Measurements from ENCODE around the gene CNTNAP3. TPM values are rescaled to one million over a fixed set of nuclear protein-coding genes. Genes with fewer than 3 reads are reported as not detected.
"Not testable (repeated sequence)": the region's sequence is repeated elsewhere in the genome, so short reads cannot be mapped to it uniquely, and the experiment has no call there.

Gene CNTNAP3
- polyA plus RNA-seq (ENCODE audit: insufficient read length), result 6.6 TPM
- long read RNA-seq, donor 1, result 0 reads
- long read RNA-seq, donor 2, result 0 reads
- long read RNA-seq, donor 3, result 0 reads
- long read RNA-seq, donor 4, result 0 reads
- long read RNA-seq, donor 5, result 0 reads
- long read RNA-seq, donor 6, result 0 reads
- long read RNA-seq, donor 7, result 0 reads
- long read RNA-seq, donor 8, result 0 reads

GRCh38 chr9:39287980-39288379, at the start of gene CNTNAP3:
TSS of gene CNTNAP3 (minus strand) at chr9:39288167. CDS start at chr9:39288064, 103 bp downstream.
- DNase-seq, result not testable (repeated sequence)

DNA sequence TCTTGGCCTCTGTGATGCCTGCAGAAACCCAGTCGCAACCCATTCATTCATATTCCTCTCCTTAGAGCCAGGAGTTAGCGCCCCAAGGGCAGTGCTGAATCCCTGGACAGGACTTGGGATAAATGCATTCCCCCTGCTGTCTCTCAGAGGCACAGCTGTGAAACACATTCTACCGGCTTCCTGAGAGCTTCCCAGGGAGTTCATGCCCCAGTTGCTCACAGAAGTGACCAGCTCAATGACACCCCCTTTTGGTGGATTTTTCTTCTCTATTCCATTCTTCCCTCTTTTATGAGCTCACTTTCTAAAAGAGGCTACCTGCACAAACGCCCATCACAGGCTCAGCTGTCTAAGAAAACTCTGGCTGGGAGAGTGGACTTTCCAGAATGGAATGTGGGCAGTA, 8.0 kb downstream of the CNTNAP3 start:
- not testable (repeated sequence) for DNase-seq

- DNase-seq, result not testable (repeated sequence)
These were observed 45.5 kb downstream of the CNTNAP3 start for GRCh38 chr9:39242513-39242912.

DNA sequence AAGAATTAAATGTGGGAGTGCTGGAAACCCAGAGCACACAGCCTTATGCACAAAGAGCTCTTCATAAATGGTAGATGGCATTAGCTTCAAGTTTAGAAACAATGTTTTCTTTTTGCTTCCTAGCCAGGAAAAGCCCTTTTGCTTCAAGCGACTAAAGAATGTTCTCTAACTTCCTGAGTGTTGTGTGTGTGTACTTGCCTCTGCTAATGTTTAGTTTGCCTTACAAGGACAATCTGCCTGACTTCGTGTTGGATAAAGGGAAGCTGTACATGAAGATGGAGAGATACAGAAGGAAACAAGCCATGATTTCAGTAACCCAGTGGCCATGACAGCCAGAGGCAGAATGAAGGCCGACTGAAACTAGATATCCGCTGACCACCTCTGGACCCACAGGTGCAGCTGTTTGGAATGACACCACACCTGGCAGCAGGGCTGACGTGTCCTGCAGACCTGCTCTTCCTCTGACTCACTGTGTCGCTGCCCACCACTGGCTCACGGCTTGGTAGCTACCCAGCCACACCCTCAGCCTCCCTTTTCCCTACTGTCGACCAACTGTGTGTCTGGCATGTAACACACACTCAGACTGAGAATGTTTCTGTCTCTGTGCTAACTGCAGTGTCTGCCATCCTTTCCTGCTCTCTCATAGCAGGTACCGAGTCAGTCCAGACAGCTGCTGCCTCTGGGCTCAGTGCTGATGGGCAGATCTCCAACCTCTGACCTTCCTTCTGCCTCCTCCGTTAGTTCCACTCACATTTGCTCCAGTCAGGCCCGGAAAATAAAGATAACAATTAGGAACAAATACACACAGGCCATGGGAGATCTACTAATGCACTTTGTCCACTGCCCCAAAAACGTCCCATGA, 55.6 kb downstream of the CNTNAP3 start:
- DNase-seq, result not testable (repeated sequence)

DNA sequence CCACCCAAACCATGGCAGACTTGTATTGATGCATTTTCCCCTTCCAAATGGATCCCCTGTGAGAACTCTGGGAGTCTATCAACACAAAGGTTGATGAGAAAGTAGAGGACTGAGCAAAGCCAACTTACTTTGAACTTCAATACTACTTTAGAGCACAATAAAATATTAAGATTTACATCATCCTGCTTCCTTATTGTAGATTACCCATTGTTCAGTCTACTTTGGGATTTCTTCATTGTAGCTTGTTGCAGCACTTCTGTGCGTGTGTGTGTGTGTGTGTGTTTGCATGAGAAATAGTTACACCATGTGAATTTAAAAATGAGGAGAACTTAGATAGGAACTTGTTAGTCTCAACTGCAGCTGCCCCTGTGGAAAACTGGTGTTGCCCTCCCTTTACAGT, 72.0 kb downstream of the CNTNAP3 start:
- DNase-seq, result not testable (repeated sequence)

GRCh38 chr9:39209773-39210172, 78.2 kb downstream of the CNTNAP3 start:
- not testable (repeated sequence) for DNase-seq

DNA sequence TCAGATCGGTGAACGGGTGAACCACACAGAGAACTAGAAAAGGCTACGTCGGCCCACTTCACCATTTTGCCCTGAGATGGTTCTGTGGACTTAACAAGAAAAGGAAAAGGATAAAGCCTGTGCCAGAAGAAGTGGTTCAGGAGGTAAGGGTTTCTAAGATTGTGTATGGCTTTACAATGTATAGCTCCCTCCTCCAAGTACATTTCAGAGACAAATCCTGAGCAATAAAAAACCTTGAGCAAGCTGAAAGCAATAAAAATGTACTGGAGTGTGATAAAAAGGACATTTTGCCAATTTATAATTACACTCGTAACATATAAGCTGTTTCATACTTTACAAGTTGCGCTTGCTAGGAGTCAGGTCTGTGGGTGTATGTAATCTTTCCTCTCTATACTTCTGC, 81.3 kb downstream of the CNTNAP3 start:
- DNase-seq, result not testable (repeated sequence)

GRCh38 chr9:39205842-39206241, 82.1 kb downstream of the CNTNAP3 start:
- DNase-seq, result not testable (repeated sequence)

- DNase-seq, result not testable (repeated sequence)
These were observed 87.6 kb downstream of the CNTNAP3 start for GRCh38 chr9:39200412-39200811.

GRCh38 chr9:39198000-39198709, 89.8 kb downstream of the CNTNAP3 start:
- DNase-seq, result not testable (repeated sequence)

GRCh38 chr9:39171370-39171769, 116.6 kb downstream of the CNTNAP3 start:
- not testable (repeated sequence) for DNase-seq

GRCh38 chr9:39157714-39158113, 130.3 kb downstream of the CNTNAP3 start:
- not testable (repeated sequence) for DNase-seq

GRCh38 chr9:39132826-39133552, 155.0 kb downstream of the CNTNAP3 start:
- DNase-seq, result not testable (repeated sequence)

DNA sequence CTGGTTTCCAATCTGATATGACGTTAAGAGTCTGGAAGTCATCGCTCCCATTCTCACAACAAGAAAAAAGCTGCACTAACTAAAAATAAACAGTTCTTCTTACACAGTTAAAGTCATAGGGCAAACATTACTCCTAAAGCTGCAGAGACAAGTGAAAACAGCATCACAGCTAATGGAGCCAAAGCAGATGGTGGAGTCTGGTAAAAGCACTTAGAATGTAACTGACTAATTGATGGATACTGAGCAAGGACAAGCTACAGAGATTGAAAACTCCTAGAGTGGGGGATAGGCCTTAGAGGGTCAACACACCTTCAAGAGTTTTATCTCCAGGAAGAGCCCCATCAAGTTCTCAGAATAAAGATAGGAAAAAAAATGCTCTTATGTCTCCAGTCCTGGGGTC, 166.6 kb downstream of the CNTNAP3 start:
- DNase-seq, result not testable (repeated sequence)

DNA sequence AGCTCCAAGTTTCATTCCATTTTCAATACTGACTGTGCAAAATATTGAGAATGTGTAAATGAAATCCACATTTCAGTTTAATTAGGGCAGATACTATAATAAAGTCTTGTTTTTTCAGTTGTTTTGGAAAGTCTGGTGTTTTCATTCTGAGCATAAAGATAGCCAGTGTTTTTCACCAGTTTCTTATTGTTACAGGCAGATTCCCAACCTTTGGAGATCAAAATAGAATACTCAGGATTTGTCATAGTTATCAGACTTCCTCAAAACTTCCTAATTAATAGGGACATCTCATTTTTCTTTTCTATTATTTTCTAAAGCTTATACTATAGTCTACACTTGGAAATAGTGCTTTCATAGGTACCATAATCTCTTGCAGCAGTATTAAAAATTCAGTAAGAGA, 176.2 kb downstream of the CNTNAP3 start:
- not testable (repeated sequence) for DNase-seq

DNA sequence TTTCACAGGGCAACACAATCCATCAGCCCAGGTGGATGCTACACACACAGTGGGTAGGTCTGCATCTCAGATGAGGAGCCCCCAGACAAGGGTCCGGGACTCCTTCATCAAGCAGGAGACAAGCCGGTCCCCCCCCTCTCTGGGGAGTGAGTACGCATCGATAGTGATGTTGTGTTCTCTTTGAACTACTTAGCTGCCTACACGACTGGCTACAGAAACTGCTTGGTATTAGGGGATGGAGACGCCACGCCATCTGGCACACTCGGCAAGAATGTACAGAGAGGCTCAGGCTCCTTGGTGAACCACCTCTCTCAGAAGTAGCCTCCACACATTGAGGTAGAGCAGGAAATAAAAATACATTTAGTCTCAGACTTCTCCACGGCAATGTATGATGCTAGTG, 179.8 kb downstream of the CNTNAP3 start:
- DNase-seq, result no peak

DNA sequence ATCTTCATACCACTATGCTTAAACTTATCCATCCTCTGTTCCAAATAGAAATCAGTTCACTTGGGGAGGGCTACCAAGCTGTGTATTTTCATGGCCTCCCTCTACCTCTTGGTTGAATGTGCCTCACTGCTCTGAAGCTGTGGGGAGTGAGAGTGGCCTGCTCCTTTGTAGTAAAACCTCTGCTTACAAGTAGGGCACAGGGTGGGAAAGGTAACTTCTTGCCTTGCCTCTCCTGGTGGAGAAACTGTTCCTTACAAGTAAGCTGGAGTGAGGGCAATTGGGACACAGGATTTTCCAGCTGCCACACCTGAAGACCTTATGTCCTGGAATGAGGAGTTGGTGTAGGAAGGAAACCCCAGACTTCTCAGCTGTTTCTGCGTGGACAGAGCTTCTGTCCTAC, 190.8 kb downstream of the CNTNAP3 start:
- DNase-seq, result not testable (repeated sequence)

DNA sequence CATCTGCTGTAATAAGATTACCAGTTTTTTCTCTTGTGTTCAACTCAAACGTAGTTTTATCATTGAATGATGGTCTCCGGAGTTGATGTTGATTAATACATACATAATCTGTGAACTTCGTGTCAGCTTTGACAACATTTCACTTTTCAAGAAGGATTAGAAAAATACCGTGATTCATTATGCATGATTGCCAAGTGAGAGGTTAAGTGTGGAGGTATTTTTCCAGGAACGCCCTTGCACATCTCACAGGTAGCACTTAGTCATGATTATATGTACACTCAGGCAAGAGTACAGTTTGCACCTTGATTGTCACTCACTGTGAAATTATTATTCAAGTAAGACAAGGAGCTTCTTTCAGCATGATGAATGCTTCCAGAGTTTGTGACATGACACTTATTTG, 202.7 kb downstream of the CNTNAP3 start:
- DNase-seq, result not testable (repeated sequence)

DNA sequence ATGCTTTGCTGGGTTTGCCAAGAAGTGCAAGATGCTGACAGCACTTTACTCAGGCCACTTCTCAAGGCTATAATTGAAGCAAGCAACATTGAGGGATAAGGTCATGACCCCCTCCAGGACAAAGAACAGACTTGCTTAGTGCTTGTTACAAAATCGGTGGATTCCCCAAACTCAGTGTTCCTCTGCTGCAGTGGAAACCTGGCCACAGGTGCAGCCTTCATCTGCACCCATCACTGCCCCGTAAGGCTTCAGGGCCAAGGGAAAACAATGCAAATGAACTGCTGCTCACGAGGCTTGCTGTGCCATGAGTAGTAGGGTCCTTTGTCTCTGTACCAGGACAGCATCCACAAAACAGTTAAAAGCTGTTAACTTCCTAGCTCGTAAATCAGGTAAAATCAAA, 205.4 kb downstream of the CNTNAP3 start:
- DNase-seq, result not testable (repeated sequence)

- not testable (repeated sequence) for DNase-seq
These were observed 207.9 kb downstream of the CNTNAP3 start for GRCh38 chr9:39080081-39080480.

- peak; percentile 27 for DNase-seq
These were observed 209.2 kb downstream of the CNTNAP3 start for GRCh38 chr9:39078621-39079256.

All from left kidney (tissue), 8 donors.